HG03439 (cell line): Measurements from ENCODE around the gene NKX2-3.

ENCODE experiments used
- ATAC-seq: cut with Tn5 transposase; IDR thresholded peaks from one replicate; pipeline ENCODE4 v1.9.1; 2021; ENCODE audit warnings: mild to moderate bottlenecking, moderate library complexity; ENCODE audit not compliant: unreplicated experiment

NKX2-3 gene

DNA sequence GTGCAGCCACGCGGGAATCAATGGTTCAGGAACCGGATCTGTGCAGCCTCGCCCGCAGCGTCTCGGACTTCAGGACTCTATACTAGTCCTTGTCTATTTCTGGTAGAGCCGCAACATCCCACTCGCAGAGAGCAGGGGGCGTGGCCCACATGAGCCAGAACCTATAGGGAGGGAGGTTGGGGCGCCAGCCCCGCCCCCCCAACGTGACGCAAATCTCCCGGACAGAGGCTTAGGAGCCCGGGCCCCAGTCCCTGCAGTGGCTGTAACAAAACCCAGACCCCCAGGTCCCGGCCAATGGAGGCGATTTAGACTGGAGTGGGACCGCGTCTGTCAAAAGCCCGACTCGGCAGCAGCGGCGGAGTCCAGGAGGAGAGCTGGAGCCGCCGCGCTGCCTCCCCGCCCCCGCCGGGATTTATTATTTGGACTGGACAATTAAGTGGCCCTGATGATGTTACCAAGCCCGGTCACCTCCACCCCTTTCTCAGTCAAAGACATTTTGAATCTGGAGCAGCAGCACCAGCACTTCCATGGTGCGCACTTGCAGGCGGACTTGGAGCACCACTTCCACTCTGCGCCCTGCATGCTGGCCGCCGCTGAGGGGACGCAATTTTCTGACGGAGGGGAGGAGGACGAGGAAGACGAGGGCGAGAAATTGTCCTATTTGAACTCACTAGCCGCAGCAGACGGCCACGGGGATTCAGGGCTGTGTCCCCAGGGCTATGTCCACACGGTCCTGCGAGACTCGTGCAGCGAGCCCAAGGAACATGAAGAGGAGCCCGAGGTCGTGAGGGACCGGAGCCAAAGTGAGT, at the start of gene NKX2-3:
NKX2-3 (plus strand) TSS at position 256 of the 809 bp plus-strand sequence; CDS start at position 446, 190 bp downstream.
- ATAC-seq, result no peak

DNA sequence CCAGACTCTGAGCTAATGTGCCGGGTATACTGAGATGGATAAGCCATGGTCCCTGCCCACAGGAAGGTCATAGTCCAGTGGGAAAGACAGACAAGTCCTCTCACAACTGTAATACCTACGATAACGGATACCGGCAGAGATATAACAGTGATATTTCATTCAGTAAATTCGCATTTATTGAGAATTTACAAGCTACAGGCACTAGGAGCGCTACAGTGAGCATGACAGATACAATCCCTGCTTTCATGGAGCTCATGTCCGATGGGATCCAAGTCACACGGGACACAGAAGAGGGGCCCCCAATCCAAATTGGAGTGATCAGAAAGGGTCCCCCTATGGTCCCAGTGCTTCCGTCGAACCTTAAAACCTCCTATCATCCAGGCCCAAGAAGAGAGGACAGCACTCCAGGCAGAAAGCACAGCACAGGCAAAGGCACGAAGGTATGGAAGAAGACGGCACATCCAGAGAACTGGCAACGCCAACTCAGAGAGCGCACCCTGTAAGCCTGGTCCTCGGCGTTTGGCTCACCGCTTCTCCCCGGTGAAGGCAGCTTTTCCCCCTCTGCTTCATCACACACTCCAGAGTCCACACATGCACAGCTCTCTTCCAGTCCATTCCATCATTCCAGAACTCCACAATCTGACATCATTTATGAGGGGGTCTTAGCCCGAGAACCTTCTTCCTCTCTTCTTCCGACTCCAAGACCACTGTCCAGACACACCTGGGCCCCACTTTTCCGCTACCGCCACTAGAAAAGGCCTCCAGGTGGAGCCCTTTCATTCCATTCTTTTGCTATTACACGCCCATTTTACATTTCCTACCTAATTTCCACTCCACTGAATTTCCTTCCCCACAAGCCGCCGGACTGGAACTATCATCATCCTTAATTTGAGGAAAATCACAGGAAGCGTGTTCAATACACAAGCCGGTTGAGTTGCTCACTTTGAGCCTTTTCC, 47.8 kb upstream of the NKX2-3 start:
- no peak for ATAC-seq

DNA sequence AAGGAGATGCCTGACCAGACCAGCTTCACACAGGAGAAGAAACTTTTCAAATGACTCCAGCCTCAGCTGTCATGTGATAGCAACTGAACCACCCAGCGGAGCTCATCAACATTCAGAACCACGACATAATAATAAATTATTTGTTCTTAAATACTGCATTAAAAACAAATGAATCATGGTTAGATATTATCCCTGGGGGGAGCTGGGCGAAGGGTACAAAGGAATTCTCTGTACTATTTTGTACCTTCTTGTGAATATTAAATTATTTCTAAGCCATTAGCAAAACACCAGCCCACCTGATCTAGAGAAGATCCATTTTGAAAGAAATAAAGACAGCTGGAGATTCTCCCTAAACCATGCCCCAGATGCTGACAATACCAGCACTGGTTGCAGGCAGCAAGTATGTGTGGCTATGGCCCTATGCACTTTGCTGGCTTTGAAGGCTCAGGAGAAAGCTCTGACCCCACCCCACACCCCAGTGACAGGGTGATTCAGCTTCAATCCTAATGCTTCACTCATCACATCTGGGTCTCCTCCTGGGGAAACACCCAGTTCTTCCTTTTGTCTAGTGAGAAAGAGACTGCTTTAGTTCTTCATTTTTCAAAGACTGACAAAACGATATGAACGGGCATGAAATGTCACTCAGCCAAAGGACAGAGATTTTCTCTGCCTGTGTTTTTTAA, 45.5 kb upstream of the NKX2-3 start:
- no peak for ATAC-seq

DNA sequence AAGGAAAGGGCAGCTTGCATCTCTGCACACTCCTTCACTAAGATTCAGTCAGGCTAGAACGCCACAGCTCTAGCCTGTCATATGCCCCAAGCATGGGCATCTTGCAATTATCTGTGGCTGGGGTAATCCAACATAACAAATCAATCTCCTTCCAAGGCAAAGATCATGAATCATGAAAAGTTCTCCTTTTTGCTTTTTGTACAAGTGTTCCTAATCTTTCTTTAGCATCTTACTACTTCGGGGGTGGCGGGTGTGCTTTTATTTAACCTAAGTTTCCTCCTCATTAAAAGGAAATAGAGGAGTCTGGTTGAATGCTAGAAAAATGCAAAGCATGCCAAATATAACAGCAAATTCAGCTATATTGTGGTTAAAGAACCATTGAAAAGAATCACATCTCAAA, 43.5 kb upstream of the NKX2-3 start:
- ATAC-seq, result no peak

DNA sequence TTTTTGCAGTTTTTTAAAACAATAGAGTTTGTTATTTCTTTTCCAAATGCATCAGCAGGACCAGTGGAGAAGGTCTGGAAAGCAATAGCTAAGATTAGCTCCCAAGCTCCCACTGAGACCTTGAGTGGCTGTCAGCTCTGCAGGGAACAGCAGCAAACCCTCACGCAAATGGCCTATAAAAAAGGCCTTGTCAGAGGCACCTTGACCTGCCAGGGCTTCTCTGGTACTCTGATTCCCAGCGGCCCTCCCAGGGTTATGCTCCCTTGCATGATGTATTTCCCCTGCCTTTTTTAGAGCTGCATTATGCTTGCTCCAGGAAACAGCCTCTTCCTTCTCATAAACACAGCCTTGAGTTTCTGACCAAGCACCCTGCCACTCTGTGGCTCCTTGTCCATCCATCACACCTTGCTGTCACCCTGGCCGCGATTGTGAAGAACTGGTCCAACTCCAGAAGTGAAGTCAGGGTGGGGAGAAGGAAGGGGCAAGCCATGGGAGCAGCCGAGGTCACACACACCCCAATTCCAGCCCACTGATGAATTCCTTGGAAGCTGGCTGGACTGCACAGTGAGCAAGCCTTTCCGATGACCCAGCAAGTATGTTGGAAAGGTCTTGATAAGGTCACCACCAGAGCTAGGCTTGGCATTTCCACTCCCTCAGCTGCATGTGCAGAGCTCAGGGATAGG, 35.3 kb upstream of the NKX2-3 start:
- ATAC-seq, result no peak

DNA sequence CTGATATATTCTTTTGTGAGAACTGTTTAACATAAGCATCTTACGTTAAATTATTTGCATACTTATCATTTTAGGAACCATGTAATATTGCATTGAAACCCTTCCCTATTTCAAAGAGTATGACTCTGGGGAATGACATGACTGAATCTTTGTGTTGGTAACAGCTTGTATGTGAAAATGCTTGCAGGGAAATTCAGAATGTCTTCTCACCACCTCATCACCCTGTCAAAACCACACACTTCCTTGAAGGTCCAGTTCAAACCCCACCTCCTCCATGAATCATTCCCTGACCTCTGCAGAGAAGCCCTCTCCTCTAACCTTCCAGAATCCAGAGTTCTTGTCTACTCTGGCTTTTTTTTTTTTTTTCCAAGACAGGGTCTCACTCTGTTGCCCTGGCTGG, 26.3 kb upstream of the NKX2-3 start:
- ATAC-seq, result no peak

DNA sequence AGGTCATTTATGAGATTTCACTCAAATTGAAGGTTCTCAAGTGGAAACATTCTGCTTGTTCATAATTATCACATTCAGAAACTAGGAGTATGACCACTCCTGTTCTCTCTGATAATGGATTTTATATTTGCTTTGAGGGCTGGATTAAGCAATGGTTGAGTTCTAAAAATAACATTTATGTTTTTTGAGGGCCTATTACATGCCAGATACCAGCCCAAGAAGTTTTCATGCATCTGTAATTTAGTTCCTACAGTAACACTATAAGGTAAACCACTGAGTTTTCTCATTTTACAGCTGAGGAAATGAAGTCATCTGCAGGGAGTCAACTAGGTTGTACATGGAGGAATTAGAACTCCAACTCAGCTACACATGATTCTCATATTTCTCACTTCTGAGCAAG, 25.5 kb upstream of the NKX2-3 start:
- ATAC-seq, result no peak

DNA sequence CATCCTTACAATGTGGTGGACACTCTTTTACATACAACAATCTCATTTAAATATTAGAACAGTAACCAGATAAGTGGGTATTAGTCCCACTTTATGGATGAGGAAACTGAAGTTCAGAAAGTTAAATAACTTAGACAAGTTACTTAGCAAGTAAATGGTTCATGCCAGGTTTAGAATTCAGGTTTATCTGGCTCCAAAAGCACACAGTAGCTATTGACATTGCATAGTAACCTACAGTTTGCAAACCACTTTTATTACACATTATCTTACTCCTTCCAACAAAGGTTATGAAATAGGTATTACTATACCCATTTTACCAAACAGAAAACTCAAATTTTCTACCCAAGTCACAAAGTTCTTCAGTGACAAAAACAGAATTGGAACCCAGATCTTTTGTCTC, 19.7 kb upstream of the NKX2-3 start:
- ATAC-seq, result no peak

DNA sequence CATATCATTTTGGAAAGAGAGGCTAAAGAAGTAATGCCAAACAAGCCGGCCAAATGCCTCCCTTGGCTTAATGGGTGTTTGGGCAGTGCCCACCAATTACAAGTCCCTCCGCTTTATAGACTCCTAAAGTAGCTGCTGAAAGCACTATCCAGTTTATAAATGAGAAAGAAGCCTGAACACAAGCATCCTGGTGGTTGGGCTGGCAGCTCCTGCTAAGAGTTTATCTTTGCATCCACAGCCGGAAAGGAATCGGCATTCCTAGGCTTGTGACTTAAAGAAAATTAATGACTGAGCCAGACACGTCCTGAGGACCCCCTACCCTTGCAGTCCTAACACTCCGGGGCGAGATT, 13.1 kb upstream of the NKX2-3 start:
- ATAC-seq, result no peak

DNA sequence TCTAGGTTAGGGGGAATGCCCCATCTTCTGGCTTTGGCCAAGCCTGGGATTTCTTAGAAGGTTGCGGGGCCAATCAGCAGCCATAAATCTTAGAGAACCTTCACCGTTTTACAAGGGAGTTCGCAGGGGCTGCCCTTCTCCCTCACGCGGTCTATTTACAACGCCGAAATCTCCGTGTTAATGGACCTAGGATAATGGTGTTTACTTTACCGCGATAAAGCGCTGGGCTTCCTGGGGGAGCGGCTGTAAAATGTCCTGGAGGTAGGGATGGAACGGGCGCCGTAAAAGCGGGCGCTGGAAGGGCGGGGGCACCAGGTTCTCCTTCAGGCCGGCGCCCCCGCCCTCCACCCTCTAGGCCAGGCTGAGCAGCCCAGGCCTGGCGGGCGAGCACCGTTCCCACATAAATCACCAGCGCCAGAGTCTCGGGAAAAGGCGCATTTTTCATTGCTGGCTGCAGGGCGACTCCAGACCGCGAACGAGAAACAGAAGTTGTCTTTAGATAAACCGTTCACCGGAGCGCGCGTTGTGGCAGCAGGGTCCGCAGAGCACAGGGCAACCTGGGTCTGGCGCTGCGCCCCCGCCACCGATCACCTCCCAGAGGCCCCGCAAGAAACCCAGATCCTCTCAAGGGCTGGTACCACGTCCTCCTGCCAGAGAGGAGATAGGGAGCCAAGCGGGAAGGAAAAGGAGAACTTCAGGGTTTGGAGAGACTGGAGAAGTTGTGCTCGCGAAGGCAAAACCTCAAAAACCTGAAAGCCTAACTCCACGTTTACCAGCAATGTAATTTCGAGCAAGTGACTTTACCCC, 12.5 kb upstream of the NKX2-3 start:
- ATAC-seq, result no peak

DNA sequence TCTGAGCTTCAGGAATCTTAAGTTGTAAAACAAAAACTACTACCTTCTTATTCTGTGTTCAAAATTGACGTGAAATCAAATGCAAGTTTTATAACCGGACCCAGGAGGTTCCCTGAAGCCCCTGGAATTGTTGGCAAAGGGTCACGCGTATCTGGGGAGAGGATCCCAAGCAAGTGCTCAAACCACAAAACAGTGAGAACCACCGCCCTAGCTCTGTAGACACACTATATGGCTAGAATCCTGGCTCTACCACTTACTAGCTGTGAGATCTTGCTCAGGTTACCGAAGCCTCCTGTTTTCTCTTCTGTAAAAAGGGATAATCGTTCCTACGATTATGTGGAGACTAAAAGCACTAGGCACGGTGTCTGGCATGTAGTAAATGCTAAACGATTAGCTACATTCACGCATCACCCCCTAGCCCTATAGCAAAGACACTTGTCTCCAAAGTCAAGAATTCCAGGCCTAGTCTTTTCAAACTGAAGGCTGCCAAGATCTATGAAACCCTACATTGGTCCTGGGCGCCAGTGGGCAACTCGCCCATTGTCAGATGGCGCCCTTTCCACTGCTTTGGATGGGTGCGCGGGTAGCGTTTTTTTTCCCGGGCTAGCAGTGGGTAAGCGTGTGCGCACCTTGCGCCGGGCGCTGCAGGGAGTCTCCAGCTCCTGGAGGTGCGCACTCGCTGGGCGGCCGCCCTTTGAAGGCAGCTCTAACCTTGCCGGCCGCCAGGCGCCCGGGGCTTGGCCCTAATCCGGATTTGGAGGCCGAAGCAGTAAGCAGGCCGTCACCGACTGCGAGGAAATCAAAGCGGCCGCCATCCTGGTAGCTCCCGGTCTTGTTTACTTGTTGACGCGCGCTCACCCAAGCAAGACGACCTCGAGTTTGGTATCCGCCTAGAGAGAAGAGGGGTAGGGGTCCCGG, 11.6 kb upstream of the NKX2-3 start:
- no peak for ATAC-seq

DNA sequence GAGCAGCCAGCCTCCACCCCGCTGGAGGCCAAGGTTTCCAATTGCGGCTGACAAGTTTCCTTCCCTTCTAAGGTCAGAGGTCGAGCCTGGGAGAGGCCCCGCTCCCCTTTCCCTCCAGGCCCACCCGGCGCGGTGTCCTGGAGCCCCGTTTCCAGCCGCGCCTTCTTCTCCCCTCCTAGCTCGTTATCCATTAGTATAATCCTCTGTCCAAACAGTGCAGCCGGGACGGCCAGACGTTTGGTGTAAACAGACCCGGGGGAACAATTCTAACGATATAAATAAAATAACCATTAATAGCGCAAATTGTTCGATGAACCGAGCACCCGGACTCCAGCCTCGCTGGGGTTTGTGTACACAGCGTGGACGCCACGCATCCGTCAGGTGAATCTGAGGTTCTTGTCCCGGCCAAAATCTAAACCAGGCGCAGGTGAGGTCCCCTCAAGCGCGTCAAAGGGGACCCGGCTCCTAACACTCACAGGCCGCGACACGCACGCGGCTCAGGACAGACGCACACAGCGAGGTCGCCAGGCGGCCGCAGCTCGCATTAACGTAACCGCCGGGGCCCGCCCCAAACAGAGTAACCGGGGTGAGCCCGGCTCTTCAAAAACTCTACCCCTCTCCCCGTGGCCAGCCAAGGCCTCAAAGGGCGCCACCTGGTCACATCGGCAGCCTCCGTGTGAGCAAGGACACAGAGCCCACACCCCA, 10.8 kb upstream of the NKX2-3 start:
- ATAC-seq, result no peak

DNA sequence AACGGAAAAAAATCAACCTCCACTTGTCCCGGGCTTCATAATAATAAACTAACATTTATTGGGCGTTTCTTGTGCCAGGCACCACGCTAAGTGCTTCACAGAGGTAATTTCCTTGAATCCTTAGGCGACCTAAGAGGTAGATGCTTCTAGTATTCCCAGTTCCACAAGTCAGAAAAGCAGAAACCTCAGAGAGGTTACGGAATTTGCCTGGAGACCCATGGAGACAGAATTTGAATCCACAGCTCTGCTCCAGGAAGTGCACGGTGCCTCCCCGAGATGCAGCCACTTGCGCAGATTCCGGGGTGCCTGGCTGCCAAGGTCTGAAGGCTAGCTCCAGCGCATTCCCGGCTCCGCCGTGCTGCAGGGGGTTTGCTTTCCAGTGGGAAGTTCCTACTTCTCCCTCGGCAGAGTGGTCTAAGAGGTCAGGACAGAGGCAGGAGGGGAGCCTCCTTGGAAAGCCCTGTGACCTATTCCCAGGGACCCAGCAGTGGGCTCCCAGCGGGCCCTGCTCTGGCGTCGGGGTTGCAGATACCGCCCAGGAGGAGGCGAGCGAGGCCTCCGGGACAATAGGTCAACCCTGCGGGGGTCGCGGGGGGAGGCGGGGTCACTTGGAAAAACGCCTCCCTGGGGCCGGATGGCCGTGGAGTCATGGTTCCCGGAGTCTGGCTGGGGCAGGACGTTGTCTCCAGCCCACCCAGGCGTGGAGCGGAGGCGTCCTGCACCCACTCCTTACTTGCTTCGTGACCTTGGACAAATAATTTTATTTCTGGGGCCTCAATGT, 10.1 kb upstream of the NKX2-3 start:
- no peak for ATAC-seq

DNA sequence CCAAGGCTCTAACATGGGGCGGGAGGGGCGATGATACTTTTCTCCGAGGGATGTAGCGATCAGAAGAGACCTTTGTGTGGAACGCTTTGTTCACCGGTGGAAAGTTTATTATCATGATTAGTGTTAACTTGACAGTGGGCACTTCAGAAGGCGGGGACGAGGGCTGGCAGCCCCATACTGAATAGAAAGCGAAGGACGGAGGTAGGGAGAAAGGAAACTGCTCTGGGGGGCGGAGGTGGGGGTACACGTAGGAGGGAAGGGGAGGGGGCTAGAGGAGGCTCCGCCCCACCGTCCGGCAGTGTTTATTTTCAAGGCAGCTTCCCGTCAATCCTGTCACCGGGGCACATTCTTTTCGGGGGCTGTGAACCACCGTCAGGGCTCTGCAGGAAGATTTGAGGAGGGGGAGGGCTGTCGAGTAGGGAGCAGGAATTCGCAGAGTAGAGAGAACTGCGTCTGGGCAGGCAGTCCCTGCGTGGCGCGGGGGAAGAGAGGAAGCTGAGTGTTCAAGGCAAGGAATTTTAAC, 9.4 kb upstream of the NKX2-3 start:
- ATAC-seq, result no peak

DNA sequence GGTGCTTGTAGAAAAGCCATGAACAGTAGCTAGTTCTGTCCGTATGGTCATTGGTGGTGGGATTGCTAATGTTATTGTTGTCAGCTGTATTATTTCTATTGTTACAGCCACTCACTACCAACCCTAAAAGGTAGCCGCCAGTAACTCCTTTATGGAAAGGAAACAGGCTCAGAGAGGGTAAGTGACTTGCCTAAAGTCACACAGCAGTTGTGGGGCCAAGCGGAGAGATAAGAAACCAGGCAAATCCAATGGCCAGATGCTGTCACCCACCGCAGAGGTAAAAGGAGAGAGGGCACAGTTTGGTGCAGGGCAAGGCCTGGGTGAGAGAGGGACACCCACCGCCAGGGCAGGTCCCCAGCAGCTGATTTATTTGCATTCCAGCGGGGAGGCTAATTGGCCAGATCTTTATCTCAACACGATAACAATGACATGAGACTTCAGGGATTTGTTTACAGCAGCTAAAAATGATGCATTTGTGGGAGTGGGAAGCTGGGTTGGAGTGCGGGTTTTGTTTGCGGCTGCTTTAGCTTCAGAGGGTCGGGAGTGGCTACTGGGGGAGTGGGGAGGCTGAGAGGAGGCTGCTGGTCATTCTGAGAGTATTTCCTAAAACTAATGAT, 8.6 kb upstream of the NKX2-3 start:
- ATAC-seq, result no peak

DNA sequence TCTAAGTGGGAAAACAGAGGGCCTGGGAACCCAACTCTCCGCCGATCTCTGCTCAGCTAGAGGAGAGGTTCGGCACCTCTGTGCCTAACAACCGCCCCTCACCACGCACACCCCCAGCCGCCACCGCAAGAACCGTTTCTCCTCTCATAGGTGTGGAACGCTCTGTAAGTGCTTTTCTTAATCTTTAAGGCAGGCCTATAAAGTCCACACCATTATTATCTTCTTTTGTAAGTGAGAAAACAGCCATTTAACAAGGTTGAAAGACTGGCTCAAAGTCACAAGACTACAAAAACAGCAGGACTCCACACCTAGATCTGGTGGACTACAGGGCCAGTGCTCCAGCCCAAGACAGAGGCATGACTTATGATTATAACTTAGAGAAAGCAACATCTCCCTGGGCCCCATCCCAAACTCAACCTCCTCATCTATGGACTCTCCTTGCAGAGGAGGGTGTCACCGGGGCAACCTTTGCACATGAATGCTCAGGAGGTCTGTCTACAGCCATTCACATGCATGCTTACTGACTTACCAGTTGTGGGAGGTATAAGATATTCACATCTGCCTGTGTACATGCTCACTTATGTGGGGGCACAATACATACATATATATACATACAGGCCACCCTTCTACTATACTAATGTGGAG, 7.9 kb upstream of the NKX2-3 start:
- no peak for ATAC-seq
